Erythroblast (primary cell): ENCODE data around the gene GRPEL2.

ENCODE experiments used
- GATA1 ChIP-seq: IDR thresholded peaks from 2 replicates; pipeline ENCODE4 v1.6.1; 2011; ENCODE audit warnings: low read depth, mild to moderate bottlenecking, control low read depth, low read length, moderate library complexity
- POLR2A ChIP-seq: IDR thresholded peaks from 2 replicates; pipeline ENCODE4 v1.6.1; 2011; ENCODE audit warnings: mild to moderate bottlenecking, low read length

DNA sequence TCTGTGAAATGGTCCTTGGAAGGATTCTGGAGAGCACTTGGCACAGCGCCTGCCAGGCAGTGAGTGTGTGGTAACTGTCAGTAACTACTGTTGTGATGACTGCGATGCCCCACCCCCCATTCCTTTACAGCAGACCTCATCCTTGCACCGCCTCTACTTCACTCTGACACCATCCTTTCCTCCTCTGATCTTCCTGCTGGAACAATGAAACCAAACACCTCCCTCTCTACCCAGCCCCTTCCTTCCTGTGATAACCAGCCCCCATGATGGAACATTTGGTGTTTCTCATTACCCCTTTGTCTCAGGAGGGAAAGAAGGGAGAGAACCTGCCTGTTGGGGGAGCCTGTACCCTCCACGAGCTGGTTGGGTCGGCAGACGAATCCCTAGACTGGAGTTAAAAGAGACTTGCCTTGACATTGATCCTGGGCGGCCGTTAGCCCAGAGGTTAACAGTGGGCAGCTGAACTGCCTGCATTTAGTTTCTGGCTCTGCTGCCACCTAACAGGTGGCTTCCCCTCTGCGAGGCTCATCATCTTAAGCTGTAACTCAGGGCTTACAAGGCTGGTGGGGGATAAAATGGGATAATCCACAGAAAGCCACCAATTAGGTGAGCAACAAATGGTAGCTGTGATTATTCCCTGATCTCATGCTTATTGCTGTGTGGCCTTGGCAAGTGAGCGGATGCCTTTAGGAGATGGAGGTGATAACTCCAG, 34.2 kb upstream of the GRPEL2 start:
- no peak for TF ChIP-seq POLR2A
- TF ChIP-seq GATA1, result no peak
